ENCODE data around the gene SLC13A4. TPM values are rescaled to one million over a fixed set of nuclear protein-coding genes. Genes with fewer than 3 reads are reported as not detected.

The SLC13A4 gene
- total and polyA plus RNA-seq, 2 of the 13 experiments (the other 11 are each of a cell fraction or from before 2014, with no cell fraction given): 0.04 TPM; not detected in 1

DNA sequence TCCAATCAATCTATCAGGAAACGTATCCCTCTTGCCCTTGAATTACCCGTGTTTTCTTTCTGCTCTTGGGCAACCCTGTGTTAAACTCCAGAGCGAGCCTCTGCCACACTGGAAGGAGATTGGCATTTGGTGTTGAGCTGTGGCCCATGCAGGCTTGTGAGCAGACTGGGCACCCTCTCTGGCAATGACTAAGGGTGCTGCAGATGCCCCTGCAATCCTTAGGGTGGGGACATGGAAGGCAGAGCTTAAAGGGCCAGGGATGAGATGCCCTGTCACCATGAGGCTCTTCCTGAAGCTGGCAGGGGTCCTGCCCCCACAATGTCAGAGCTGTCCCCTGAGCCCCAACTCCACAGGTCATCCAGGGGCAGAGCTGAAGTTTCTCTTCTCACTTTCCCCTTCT lies 40.1 kb upstream of the SLC13A4 start:
- ChIA-PET POLR2A (no interaction called here), CTCF (ENCODE audit: low intra/inter-chr PET ratio, low total read pairs) (no interaction called here)
- Histone ChIP-seq H3K9ac (ENCODE audit: insufficient read depth, low read depth, low read length) (no peak overlapping the region), H3K4me3 (replicated peaks in 1 of 3; ENCODE audit: insufficient read depth in 1 of 3, low read depth in 2 of 3, low read length in 3 of 3) (no peak overlapping the region), H3K4me2 (ENCODE audit: low read depth, low read length) (no peak overlapping the region), H3K9me3 (ENCODE audit: low read length) (no peaks in the 10 kb centered on the region), H3K27me3 (ENCODE audit: control insufficient read depth in 1 of 2, insufficient read depth in 2 of 2, low read length in 2 of 2) (peaks cover 4 to 33% of the 10 kb centered on the region in 2 experiments; a peak in 4 of 5 replicates), H4K20me1 (ENCODE audit: insufficient read depth, low read length) (no peaks in the 10 kb centered on the region), H2AFZ (ENCODE audit: low read length) (no peak overlapping the region), H3K4me1 (ENCODE audit: insufficient read depth, low read length) (no peaks in the 10 kb centered on the region), H3K27ac (ENCODE audit: extremely low read length, insufficient read depth, low read length) (no peak overlapping the region), H3K36me3 (replicated peaks in 1 of 2; ENCODE audit: control insufficient read depth in 1 of 2, insufficient read depth in 2 of 2, low read length in 2 of 2) (no peaks in the 10 kb centered on the region), H3K79me2 (ENCODE audit: insufficient read depth, low read length) (no peaks in the 10 kb centered on the region)
- ATAC-seq (no peak), FAIRE-seq (no peak), DNase-seq (ENCODE audit: low spot score) (no peak)
- WGBS (ENCODE audit: low lambda C conversion rate): 0% methylated on average over 3 of the region's 3 CpGs
- BruUV-seq (replicated peaks): no TSS peak
- intact Hi-C loops (cut with micrococcal nuclease; ENCODE audit: unreplicated experiment) (no loop called here), in situ Hi-C loops (cut with HindIII; ENCODE audit: extremely low pct_ligation_motif_present, low pct_unique_long_range_greater_than_20kb) (no loop called here)
- TF ChIP-seq MIER2 (CRISPR knock-in tag; IDR thresholded peaks at IDR 0.05) (no peak), HOXA9 (CRISPR knock-in tag; IDR thresholded peaks at IDR 0.05; ENCODE audit: borderline replicate concordance) (no peak), ZNF234 (CRISPR knock-in tag; conservative IDR thresholded peaks at IDR 0.05) (no peak), REST (IDR thresholded peaks at IDR 0.05; ENCODE audit: borderline replicate concordance in 1 of 2, low read depth in 1 of 2, low read length in 2 of 2) (no peak), ZNF143 (CRISPR knock-in tag; IDR thresholded peaks at IDR 0.05) (no peak), GLMP (CRISPR knock-in tag; IDR thresholded peaks at IDR 0.05; ENCODE audit: borderline replicate concordance) (no peak), ZNF629 (CRISPR knock-in tag; conservative IDR thresholded peaks at IDR 0.05) (no peak), ZSCAN29 (CRISPR knock-in tag; conservative IDR thresholded peaks at IDR 0.05) (no peak), NAIF1 (CRISPR knock-in tag; IDR thresholded peaks at IDR 0.05; ENCODE audit: borderline replicate concordance) (no peak), YY1 (IDR thresholded peaks at IDR 0.05; ENCODE audit: insufficient read depth, insufficient replicate concordance, low read depth, low read length) (no peak), ZNF326 (CRISPR knock-in tag; IDR thresholded peaks at IDR 0.05; ENCODE audit: borderline replicate concordance) (no peak), ETS1 (CRISPR knock-in tag; IDR thresholded peaks at IDR 0.05) (no peak), KLF12 (CRISPR knock-in tag; IDR thresholded peaks at IDR 0.05; ENCODE audit: borderline replicate concordance) (no peak), ADNP (CRISPR knock-in tag; IDR thresholded peaks at IDR 0.05) (no peak), TEAD2 (CRISPR knock-in tag; IDR thresholded peaks at IDR 0.05) (no peak), ZNF775 (CRISPR knock-in tag; IDR thresholded peaks at IDR 0.05; ENCODE audit: borderline replicate concordance) (no peak), HDAC6 (IDR thresholded peaks at IDR 0.05; ENCODE audit: low read depth, low read length) (no peak)
- TF ChIP-seq, protein P1, sequence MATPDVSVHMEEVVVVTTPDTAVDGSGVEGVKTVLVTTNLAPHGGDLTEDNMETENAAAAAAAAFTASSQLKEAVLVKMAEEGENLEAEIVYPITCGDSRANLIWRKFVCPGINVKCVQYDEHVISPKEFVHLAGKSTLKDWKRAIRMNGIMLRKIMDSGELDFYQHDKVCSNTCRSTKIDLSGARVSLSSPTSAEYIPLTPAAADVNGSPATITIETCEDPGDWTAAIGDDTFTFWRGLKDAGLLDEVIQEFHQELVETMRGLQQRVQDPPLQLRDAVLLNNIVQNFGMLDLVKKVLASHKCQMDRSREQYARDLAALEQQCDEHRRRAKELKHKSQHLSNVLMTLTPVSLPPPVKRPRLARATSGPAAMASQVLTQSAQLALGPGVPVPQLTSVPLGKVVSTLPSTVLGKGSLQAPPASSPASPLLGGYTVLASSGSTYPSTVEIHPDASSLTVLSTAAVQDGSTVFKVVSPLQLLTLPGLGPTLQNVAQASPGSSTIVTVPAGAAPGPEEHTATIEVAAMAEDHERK (CRISPR knock-in tag; IDR thresholded peaks at IDR 0.05; ENCODE audit: low read depth): no peak

Measured in HepG2 (cell line).